GM12878 (cell line): ENCODE data around the gene NAALAD2. TPM values are rescaled to one million over a fixed set of nuclear protein-coding genes. Genes with fewer than 3 reads are reported as not detected.
A peak's percentile ranks its signal among the peaks of the same experiment; 100 is the strongest.

ENCODE experiments used
- BCLAF1 ChIP-seq: fragments of 450-650 bp; IDR thresholded peaks from 2 replicates; pipeline ENCODE4 v1.6.1; 2017; ENCODE audit warnings: antibody characterized with exemption, mild to moderate bottlenecking, moderate library complexity
- CHD1 ChIP-seq: IDR thresholded peaks from 2 replicates; pipeline ENCODE4 v1.6.1; 2012; ENCODE audit warnings: low read depth, low read length, improper control_type of control experiment
- CHD2 ChIP-seq: IDR thresholded peaks from 2 replicates; pipeline ENCODE4 v1.6.1; 2011; ENCODE audit warnings: low read depth, low read length, improper control_type of control experiment, borderline replicate concordance
- EP300 ChIP-seq, 2 experiments: fragments of 150-350 bp in 1 of 2; IDR thresholded peaks; 2 replicates each; pipeline ENCODE4 v1.6.1; 2011 to 2012; ENCODE audit warnings: low read depth in 2 of 2, low read length in 2 of 2, borderline replicate concordance in 1 of 2, improper control_type of control experiment in 1 of 2, inconsistent platforms in 1 of 2; ENCODE audit not compliant: control insufficient read depth in 1 of 2
- GATAD2B ChIP-seq: fragments of 450-650 bp; conservative IDR thresholded peaks from 2 replicates; pipeline ENCODE4 v1.6.1; 2017; ENCODE audit warnings: low read depth, mild to moderate bottlenecking, moderate library complexity
- HCFC1 ChIP-seq: fragments of 150-350 bp; IDR thresholded peaks from 2 replicates; pipeline ENCODE4 v1.6.1; 2014; ENCODE audit warnings: low read length
- KLF5 ChIP-seq: fragments of 450-650 bp; IDR thresholded peaks from 2 replicates; pipeline ENCODE4 v1.6.1; 2014; ENCODE audit warnings: mild to moderate bottlenecking; ENCODE audit not compliant: partially characterized antibody
- MEF2B ChIP-seq: fragments of 450-650 bp; IDR thresholded peaks from 2 replicates; pipeline ENCODE4 v1.6.1; 2018; ENCODE audit warnings: mild to moderate bottlenecking, moderate library complexity; ENCODE audit not compliant: partially characterized antibody, poor library complexity, severe bottlenecking
- MXI1 ChIP-seq: fragments of 150-350 bp; IDR thresholded peaks from 2 replicates; pipeline ENCODE4 v1.6.1; 2011; ENCODE audit warnings: low read depth, mild to moderate bottlenecking, inconsistent platforms, low read length, improper control_type of control experiment
- USF2 ChIP-seq: IDR thresholded peaks from 2 replicates; pipeline ENCODE4 v1.6.1; 2011; ENCODE audit warnings: low read depth, low read length, improper control_type of control experiment, borderline replicate concordance
- ZNF24 ChIP-seq: fragments of 450-650 bp; IDR thresholded peaks from 2 replicates; pipeline ENCODE4 v1.6.1; 2017; ENCODE audit warnings: antibody characterized with exemption, mild to moderate bottlenecking
- polyA plus RNA-seq, 11 experiments: library from polyadenylated mRNA; depleted of rRNA in 4 of 11; unstranded in 6 of 11; stranded (reverse) in 5 of 11; fragments of >200 nt; fragmentation: Nextera tagmentation in 4 of 11; fragmentation: Illumina TruSeq in 1 of 11; extraction: Ambion mirVana in 4 of 11; extraction: Trizol in 1 of 11; gene quantifications; 1 replicate in 1 of 11; 2 replicates in 10 of 11; pipeline versions ENCODE4 v1.2.1 to v1.2.3, GENCODE V29; 2011 to 2016; ENCODE audit warnings: inconsistent platforms in 2 of 11, missing spikeins in 2 of 11, low read depth in 1 of 11
- total RNA-seq, 4 experiments: library from RNA; depleted of rRNA in 3 of 4; stranded (reverse); fragments of >200 nt in 3 of 4; fragmentation: Illumina TruSeq in 1 of 4; extraction: Trizol in 1 of 4; gene quantifications; 2 replicates each; pipeline versions ENCODE4 v1.2.1 to v1.2.3, GENCODE V29; 2013 to 2021
- TF ChIP-seq, protein P1 (sequence below): fragments of 450-650 bp; IDR thresholded peaks from 2 replicates; pipeline ENCODE4 v1.6.1; 2016; ENCODE audit warnings: mild to moderate bottlenecking, moderate library complexity, borderline replicate concordance
- TF ChIP-seq, protein P2 (sequence below): fragments of 450-650 bp; IDR thresholded peaks from 2 replicates; pipeline ENCODE4 v1.6.1; 2016; ENCODE audit warnings: mild to moderate bottlenecking
- TF ChIP-seq, protein P3 (sequence below): fragments of 150-350 bp; IDR thresholded peaks from 2 replicates; pipeline ENCODE4 v1.6.1; 2016; ENCODE audit warnings: low read depth, low read length

The NAALAD2 gene
- total and polyA plus RNA-seq, 10 of the 15 experiments (the other 5 are each of a cell fraction or from before 2014, with no cell fraction given): 0.05 to 0.24 (median 0.11) TPM; not detected in 5

DNA sequence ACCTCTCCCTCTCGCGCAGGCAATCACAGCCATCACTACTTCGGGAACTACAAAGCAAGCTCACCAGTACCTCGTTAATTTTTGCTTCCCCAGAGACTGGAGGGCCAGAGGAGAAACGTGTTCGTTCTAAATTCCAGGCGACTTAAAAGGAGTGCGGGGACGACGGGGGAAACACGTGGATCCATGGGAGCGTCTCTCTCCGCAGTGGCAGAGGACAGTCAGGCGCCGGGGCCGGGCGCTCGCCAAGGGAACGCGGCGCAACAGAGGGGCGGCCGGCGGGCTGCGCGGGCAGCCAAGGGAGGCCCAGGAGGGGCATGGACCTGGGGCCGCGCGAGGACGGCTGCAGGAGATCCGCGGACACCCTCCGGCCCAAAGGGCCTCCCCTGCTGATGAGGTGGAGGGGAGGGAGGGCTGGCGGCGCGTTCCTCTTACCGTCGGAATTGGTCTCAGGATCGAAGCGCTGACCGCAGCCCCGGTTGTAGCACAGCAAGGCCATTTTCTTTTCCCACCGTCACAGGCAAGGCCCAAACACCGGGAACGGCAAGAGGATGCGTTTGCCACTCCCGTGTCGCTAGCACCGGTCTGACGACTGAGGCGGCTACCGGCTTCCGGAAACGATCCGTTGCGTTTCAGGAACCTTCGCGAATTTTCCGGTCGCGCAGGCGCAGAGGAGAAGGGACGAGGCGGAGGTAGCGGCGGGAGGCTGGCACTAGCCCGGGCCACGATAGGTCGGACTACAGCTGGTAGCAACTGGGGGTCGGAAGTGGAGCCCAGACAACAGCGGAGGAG is 88.2 kb downstream of the NAALAD2 start, which contains the start of gene CHORDC1 (continued):
- TF ChIP-seq CHD1: 0 out of 2 replicates have a peak, but pooled peaks have one; percentile 17
- TF ChIP-seq KLF5: no peak
- no peak for TF ChIP-seq BCLAF1
- TF ChIP-seq ZNF24: no peak
- no peak for TF ChIP-seq MEF2B
- TF ChIP-seq CHD2: peak; percentile 49; the same call in 1 of the 2 replicates
- no peak for TF ChIP-seq USF2
- TF ChIP-seq, protein P1, sequence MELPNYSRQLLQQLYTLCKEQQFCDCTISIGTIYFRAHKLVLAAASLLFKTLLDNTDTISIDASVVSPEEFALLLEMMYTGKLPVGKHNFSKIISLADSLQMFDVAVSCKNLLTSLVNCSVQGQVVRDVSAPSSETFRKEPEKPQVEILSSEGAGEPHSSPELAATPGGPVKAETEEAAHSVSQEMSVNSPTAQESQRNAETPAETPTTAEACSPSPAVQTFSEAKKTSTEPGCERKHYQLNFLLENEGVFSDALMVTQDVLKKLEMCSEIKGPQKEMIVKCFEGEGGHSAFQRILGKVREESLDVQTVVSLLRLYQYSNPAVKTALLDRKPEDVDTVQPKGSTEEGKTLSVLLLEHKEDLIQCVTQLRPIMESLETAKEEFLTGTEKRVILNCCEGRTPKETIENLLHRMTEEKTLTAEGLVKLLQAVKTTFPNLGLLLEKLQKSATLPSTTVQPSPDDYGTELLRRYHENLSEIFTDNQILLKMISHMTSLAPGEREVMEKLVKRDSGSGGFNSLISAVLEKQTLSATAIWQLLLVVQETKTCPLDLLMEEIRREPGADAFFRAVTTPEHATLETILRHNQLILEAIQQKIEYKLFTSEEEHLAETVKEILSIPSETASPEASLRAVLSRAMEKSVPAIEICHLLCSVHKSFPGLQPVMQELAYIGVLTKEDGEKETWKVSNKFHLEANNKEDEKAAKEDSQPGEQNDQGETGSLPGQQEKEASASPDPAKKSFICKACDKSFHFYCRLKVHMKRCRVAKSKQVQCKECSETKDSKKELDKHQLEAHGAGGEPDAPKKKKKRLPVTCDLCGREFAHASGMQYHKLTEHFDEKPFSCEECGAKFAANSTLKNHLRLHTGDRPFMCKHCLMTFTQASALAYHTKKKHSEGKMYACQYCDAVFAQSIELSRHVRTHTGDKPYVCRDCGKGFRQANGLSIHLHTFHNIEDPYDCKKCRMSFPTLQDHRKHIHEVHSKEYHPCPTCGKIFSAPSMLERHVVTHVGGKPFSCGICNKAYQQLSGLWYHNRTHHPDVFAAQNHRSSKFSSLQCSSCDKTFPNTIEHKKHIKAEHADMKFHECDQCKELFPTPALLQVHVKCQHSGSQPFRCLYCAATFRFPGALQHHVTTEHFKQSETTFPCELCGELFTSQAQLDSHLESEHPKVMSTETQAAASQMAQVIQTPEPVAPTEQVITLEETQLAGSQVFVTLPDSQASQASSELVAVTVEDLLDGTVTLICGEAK: peak; percentile 74; the same call in 1 of the 2 replicates
- TF ChIP-seq, protein P2, sequence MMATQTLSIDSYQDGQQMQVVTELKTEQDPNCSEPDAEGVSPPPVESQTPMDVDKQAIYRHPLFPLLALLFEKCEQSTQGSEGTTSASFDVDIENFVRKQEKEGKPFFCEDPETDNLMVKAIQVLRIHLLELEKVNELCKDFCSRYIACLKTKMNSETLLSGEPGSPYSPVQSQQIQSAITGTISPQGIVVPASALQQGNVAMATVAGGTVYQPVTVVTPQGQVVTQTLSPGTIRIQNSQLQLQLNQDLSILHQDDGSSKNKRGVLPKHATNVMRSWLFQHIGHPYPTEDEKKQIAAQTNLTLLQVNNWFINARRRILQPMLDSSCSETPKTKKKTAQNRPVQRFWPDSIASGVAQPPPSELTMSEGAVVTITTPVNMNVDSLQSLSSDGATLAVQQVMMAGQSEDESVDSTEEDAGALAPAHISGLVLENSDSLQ: no peak
- TF ChIP-seq MXI1: peak; percentile 85
- 0 out of 2 replicates have a peak, but pooled peaks have one; percentile 23 for TF ChIP-seq HCFC1
- TF ChIP-seq, protein P3, sequence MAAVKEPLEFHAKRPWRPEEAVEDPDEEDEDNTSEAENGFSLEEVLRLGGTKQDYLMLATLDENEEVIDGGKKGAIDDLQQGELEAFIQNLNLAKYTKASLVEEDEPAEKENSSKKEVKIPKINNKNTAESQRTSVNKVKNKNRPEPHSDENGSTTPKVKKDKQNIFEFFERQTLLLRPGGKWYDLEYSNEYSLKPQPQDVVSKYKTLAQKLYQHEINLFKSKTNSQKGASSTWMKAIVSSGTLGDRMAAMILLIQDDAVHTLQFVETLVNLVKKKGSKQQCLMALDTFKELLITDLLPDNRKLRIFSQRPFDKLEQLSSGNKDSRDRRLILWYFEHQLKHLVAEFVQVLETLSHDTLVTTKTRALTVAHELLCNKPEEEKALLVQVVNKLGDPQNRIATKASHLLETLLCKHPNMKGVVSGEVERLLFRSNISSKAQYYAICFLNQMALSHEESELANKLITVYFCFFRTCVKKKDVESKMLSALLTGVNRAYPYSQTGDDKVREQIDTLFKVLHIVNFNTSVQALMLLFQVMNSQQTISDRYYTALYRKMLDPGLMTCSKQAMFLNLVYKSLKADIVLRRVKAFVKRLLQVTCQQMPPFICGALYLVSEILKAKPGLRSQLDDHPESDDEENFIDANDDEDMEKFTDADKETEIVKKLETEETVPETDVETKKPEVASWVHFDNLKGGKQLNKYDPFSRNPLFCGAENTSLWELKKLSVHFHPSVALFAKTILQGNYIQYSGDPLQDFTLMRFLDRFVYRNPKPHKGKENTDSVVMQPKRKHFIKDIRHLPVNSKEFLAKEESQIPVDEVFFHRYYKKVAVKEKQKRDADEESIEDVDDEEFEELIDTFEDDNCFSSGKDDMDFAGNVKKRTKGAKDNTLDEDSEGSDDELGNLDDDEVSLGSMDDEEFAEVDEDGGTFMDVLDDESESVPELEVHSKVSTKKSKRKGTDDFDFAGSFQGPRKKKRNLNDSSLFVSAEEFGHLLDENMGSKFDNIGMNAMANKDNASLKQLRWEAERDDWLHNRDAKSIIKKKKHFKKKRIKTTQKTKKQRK: no peak
- peak; percentile 72 for TF ChIP-seq GATAD2B
- peak in 1 of 2 experiments; percentile 83; a peak in 1 of 4 replicates for TF ChIP-seq EP300 (IDR thresholded peaks at IDR 0.05; ENCODE audit: borderline replicate concordance in 1 of 2, control insufficient read depth in 1 of 2, low read depth in 2 of 2, low read length in 2 of 2)
